Panc1 (cell line): Measurements from ENCODE around the gene PPP1CC.

Source experiments
- POLR2AphosphoS5 ChIP-seq: IDR thresholded peaks from 2 replicates; pipeline ENCODE4 v1.6.1; 2012; ENCODE audit warnings: mild to moderate bottlenecking, low read depth, low read length, moderate library complexity
- SIN3A ChIP-seq: IDR thresholded peaks from 2 replicates; pipeline ENCODE4 v1.6.1; 2012; ENCODE audit warnings: low read depth, mild to moderate bottlenecking, low read length, moderate library complexity, borderline replicate concordance; ENCODE audit not compliant: insufficient read depth
- TCF7L2 ChIP-seq: IDR thresholded peaks from 2 replicates; pipeline ENCODE4 v1.6.1; 2011; ENCODE audit warnings: mild to moderate bottlenecking, low read depth, low read length, inconsistent platforms
- TF ChIP-seq, protein P1 (sequence below): fragments of 450-650 bp; IDR thresholded peaks from 2 replicates; pipeline ENCODE4 v1.5.1; 2017; ENCODE audit warnings: mild to moderate bottlenecking
- TF ChIP-seq, protein P2 (sequence below), 2 experiments: IDR thresholded peaks; 2 replicates each; pipeline ENCODE4 v1.6.1; 2011 to 2012; ENCODE audit warnings: low read depth in 2 of 2, control low read depth in 1 of 2, low read length in 1 of 2, mild to moderate bottlenecking in 1 of 2, moderate library complexity in 1 of 2; ENCODE audit not compliant: insufficient read depth in 1 of 2

DNA sequence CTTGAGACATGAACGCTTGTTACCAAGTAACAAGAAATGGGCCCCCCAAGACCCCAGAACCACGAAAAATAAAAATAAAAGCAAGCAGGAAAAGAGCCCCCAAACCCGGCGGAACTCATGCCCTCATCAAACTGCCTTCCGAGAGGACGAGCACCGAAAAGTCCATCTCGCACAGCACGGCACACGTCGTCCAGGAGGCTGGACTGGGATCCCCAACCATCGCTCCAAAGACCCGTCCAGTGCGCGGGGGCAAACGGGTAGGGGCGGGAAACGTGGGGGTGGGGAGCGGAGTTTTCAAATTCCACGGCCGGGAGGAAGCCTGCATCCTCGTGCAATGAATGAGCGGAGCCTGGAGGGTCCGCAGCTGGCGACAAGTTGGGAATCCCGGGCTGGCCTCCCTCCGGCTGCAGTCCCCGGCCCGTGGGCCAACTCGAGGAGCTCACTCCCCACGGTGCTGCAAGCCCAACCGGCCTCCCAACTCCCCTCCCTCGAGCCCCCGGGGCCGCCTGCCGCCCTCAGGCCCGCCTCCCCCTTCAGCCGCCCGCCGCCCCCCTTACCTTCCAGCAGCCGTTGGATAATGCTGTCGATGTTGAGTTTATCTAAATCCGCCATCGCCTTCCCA is 484 bp downstream of the PPP1CC start:
- TF ChIP-seq, protein P1, sequence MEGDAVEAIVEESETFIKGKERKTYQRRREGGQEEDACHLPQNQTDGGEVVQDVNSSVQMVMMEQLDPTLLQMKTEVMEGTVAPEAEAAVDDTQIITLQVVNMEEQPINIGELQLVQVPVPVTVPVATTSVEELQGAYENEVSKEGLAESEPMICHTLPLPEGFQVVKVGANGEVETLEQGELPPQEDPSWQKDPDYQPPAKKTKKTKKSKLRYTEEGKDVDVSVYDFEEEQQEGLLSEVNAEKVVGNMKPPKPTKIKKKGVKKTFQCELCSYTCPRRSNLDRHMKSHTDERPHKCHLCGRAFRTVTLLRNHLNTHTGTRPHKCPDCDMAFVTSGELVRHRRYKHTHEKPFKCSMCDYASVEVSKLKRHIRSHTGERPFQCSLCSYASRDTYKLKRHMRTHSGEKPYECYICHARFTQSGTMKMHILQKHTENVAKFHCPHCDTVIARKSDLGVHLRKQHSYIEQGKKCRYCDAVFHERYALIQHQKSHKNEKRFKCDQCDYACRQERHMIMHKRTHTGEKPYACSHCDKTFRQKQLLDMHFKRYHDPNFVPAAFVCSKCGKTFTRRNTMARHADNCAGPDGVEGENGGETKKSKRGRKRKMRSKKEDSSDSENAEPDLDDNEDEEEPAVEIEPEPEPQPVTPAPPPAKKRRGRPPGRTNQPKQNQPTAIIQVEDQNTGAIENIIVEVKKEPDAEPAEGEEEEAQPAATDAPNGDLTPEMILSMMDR = no peak
- peak; percentile 50; the same call in 1 of the 2 replicates for TF ChIP-seq SIN3A
- TF ChIP-seq, protein P2, sequence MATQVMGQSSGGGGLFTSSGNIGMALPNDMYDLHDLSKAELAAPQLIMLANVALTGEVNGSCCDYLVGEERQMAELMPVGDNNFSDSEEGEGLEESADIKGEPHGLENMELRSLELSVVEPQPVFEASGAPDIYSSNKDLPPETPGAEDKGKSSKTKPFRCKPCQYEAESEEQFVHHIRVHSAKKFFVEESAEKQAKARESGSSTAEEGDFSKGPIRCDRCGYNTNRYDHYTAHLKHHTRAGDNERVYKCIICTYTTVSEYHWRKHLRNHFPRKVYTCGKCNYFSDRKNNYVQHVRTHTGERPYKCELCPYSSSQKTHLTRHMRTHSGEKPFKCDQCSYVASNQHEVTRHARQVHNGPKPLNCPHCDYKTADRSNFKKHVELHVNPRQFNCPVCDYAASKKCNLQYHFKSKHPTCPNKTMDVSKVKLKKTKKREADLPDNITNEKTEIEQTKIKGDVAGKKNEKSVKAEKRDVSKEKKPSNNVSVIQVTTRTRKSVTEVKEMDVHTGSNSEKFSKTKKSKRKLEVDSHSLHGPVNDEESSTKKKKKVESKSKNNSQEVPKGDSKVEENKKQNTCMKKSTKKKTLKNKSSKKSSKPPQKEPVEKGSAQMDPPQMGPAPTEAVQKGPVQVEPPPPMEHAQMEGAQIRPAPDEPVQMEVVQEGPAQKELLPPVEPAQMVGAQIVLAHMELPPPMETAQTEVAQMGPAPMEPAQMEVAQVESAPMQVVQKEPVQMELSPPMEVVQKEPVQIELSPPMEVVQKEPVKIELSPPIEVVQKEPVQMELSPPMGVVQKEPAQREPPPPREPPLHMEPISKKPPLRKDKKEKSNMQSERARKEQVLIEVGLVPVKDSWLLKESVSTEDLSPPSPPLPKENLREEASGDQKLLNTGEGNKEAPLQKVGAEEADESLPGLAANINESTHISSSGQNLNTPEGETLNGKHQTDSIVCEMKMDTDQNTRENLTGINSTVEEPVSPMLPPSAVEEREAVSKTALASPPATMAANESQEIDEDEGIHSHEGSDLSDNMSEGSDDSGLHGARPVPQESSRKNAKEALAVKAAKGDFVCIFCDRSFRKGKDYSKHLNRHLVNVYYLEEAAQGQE (IDR thresholded peaks at IDR 0.05; ENCODE audit: insufficient read depth in 1 of 2, low read depth in 2 of 2, low read length in 1 of 2) = no peak
- no peak for TF ChIP-seq TCF7L2
- TF ChIP-seq POLR2AphosphoS5 = peak; percentile 10; the same call in 1 of the 2 replicates
